Measurements from ENCODE around the gene TBX2.

The TBX2 gene

DNA sequence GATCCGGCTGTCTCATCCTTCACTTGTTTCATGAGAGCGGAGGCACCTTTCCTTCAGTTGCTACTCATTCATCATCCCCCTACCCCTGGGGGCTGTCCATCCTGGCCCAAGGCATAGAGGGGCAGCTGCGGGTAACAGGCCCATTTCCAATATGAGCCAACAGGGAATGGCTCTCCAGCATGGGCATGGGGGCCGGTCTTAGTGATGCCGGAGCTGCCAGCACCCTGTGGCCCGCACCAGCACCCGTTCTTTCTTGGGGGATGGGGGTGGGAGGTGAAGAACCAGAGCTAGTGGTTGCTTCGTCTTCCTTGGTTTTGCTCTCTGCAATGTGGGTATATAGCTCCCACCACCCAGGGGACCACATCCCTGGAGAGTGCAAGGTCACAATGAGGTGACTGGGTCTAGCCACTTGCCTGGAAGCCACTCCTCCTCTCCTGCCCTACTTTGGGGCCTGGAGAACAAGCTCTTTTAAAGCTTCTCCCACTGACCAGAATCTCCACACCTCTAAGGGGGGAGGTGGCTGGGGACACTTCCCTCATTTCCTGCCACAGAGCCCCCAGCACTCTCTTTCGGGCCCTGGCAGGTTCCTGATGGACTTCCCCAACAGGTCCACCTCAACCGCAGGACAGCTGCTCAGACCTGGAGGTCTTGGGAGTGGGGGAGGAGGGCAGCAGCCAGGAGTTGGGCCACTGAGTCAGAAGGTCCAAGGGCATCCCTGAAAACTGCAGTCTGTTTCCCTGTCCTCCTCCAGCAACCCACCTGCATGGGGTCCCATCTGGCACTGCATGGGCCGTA lies 11.9 kb upstream of the TBX2 start:
- Histone ChIP-seq H3K4me1 (ENCODE audit: insufficient read depth, low read length, poor library complexity, severe bottlenecking) (no peaks in the 10 kb centered on the region), H4K20me1 (ENCODE audit: insufficient read depth, low read length, poor library complexity, severe bottlenecking) (no peaks in the 10 kb centered on the region), H3F3A (ENCODE audit: low read depth) (no peaks in the 10 kb centered on the region), H3K4me2 (ENCODE audit: low read depth, low read length, poor library complexity, severe bottlenecking) (no peak overlapping the region), H2AFZ (ENCODE audit: low read length) (no peak overlapping the region), H3K36me3 (ENCODE audit: insufficient read depth, low read length) (no peaks in the 10 kb centered on the region), H3K9ac (ENCODE audit: low read depth, low read length, poor library complexity, severe bottlenecking) (no peak overlapping the region), H3K27me3 (ENCODE audit: insufficient read depth, low read length, poor library complexity, severe bottlenecking) (no peaks in the 10 kb centered on the region), H3K79me2 (ENCODE audit: insufficient read depth, low read length) (no peaks in the 10 kb centered on the region), H3K9me3 (ENCODE audit: insufficient read depth, low read depth, low read length) (no peaks in the 10 kb centered on the region), H3K9me2 (replicated peaks; ENCODE audit: low read depth, low read length) (no peaks in the 10 kb centered on the region), H3K4me3 (ENCODE audit: low read length, poor library complexity, severe bottlenecking) (no peak overlapping the region)
- TF ChIP-seq, protein P1, sequence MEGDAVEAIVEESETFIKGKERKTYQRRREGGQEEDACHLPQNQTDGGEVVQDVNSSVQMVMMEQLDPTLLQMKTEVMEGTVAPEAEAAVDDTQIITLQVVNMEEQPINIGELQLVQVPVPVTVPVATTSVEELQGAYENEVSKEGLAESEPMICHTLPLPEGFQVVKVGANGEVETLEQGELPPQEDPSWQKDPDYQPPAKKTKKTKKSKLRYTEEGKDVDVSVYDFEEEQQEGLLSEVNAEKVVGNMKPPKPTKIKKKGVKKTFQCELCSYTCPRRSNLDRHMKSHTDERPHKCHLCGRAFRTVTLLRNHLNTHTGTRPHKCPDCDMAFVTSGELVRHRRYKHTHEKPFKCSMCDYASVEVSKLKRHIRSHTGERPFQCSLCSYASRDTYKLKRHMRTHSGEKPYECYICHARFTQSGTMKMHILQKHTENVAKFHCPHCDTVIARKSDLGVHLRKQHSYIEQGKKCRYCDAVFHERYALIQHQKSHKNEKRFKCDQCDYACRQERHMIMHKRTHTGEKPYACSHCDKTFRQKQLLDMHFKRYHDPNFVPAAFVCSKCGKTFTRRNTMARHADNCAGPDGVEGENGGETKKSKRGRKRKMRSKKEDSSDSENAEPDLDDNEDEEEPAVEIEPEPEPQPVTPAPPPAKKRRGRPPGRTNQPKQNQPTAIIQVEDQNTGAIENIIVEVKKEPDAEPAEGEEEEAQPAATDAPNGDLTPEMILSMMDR (conservative IDR thresholded peaks at IDR 0.05; ENCODE audit: low read length): no peak
- no peak for TF ChIP-seq EZH2phosphoT487 (IDR thresholded peaks at IDR 0.05; ENCODE audit: borderline replicate concordance)

DNA sequence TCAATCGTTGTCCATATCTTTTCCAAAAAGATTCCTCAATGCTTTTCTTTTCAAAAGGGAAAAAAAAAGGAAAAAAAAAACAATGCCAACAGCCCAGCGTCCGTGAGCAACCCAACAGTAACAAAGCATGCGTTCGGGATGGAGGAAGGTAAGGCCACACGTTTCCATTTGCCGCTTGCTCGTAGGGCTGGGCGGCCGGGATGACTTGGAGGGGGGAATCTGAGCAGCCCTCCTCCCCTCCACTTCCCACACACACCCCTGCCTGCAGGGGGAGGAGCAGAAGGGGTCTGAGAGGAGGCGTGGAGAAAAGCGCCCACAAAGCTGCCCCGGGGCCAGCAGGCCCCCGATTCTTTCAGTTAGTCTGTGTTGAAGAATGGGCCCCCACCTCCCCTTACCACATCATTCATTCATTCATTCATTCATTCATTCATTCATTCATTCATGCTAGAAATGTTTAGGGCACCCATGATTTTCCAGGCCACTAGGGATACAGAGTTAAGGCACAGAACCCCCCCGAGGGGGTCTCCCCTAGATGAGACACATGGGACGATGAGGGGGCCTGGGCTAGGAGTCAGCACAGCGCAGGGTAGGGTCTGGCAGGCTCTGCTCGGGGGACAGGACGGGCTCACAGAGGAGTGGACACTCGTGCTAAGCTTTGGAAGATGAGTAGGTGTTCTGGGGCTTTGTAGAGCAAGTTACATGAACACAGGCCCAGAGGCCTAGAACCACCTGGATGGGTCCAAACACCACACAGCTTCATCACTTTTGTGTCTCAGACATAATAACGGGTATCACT lies 10.9 kb upstream of the TBX2 start:
- Histone ChIP-seq H3F3A (ENCODE audit: low read depth) (no peaks in the 10 kb centered on the region), H3K4me1 (ENCODE audit: insufficient read depth, low read length, poor library complexity, severe bottlenecking) (no peaks in the 10 kb centered on the region), H3K9me3 (ENCODE audit: insufficient read depth, low read depth, low read length) (no peaks in the 10 kb centered on the region), H3K9me2 (replicated peaks; ENCODE audit: low read depth, low read length) (no peaks in the 10 kb centered on the region), H3K79me2 (ENCODE audit: insufficient read depth, low read length) (no peaks in the 10 kb centered on the region), H4K20me1 (ENCODE audit: insufficient read depth, low read length, poor library complexity, severe bottlenecking) (no peaks in the 10 kb centered on the region), H3K4me3 (ENCODE audit: low read length, poor library complexity, severe bottlenecking) (no peak overlapping the region), H3K27me3 (ENCODE audit: insufficient read depth, low read length, poor library complexity, severe bottlenecking) (no peaks in the 10 kb centered on the region), H3K9ac (ENCODE audit: low read depth, low read length, poor library complexity, severe bottlenecking) (no peak overlapping the region), H3K4me2 (ENCODE audit: low read depth, low read length, poor library complexity, severe bottlenecking) (no peak overlapping the region), H3K36me3 (ENCODE audit: insufficient read depth, low read length) (no peaks in the 10 kb centered on the region), H2AFZ (ENCODE audit: low read length) (no peak overlapping the region)
- TF ChIP-seq, protein P1 (conservative IDR thresholded peaks at IDR 0.05; ENCODE audit: low read length): no peak
- no peak for TF ChIP-seq EZH2phosphoT487 (IDR thresholded peaks at IDR 0.05; ENCODE audit: borderline replicate concordance)

DNA sequence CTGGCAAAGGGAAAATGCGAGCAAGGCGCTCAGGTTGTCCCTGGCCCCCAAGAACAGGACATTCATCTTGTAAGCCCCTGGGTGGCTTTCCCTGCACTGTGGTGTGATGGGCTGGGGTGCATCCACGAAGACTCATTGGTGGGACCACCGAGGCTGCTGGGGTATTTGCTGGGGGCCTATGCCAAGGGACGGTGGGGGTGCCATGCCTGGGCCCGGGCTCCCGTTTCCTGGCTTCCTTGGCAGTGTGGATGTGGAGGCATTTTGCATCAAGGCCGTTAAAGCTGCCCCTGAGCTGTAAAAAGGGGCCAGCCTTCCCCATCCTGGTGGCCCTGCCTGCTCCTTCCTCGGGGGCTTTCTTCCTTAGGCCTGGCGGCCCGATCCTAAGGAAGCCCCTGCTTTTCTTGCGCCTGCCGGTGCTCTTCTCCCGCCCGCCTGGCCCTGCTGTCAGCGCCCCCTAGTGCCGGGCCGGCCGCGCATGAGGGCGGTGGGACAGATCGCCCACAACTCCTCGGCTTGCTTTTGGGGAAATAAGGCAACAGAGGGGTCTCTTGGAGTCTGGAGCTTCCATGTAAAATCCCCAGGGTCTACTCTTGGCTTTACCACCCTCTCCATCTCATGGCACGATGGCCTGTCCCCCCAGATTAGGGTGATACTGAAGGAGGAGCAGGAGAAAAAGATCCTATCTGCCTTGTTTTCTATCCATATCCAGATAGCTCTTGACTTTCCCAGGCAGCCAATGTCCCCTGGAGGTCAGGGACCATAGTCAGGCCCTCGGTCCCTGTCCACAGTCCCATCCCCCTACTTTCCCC lies 9.8 kb upstream of the TBX2 start:
- H3K4me3 ChIP-seq (ENCODE audit: low read length, poor library complexity, severe bottlenecking): no peak overlapping the region
- no peaks in the 10 kb centered on the region for H3K79me2 ChIP-seq (ENCODE audit: insufficient read depth, low read length)
- no peak overlapping the region for H3K4me2 ChIP-seq (ENCODE audit: low read depth, low read length, poor library complexity, severe bottlenecking)
- no peak overlapping the region for H3K9ac ChIP-seq (ENCODE audit: low read depth, low read length, poor library complexity, severe bottlenecking)
- H2AFZ ChIP-seq (ENCODE audit: low read length): no peak overlapping the region
- no peaks in the 10 kb centered on the region for H3K9me3 ChIP-seq (ENCODE audit: insufficient read depth, low read depth, low read length)
- H3K4me1 ChIP-seq (ENCODE audit: insufficient read depth, low read length, poor library complexity, severe bottlenecking): no peaks in the 10 kb centered on the region
- TF ChIP-seq, protein P1 (conservative IDR thresholded peaks at IDR 0.05; ENCODE audit: low read length): peak; percentile 84
- TF ChIP-seq EZH2phosphoT487 (IDR thresholded peaks at IDR 0.05; ENCODE audit: borderline replicate concordance): no peak
- H3K36me3 ChIP-seq (ENCODE audit: insufficient read depth, low read length): no peaks in the 10 kb centered on the region
- no peaks in the 10 kb centered on the region for H4K20me1 ChIP-seq (ENCODE audit: insufficient read depth, low read length, poor library complexity, severe bottlenecking)
- H3K9me2 ChIP-seq (replicated peaks; ENCODE audit: low read depth, low read length): no peaks in the 10 kb centered on the region
- no peaks in the 10 kb centered on the region for H3K27me3 ChIP-seq (ENCODE audit: insufficient read depth, low read length, poor library complexity, severe bottlenecking)
- H3F3A ChIP-seq (ENCODE audit: low read depth): no peaks in the 10 kb centered on the region
